GM12878 (cell line): ENCODE measurements around the gene GPR52. TPM values are rescaled to one million over a fixed set of nuclear protein-coding genes. Genes with fewer than 3 reads are reported as not detected.
A peak's percentile ranks its signal among the peaks of the same experiment; 100 is the strongest.

ENCODE experiments used
- ATAC-seq: fragments of 200-7000 bp; cut with Tn5 transposase; 3 replicates; pipeline ENCODE4 v1.9.1; 2020; ENCODE audit warnings: mild to moderate bottlenecking, moderate library complexity
- BruUV-seq: library from RNA; stranded (reverse); fragments of 400-500 nt; replicated peaks from 2 replicates; lab custom pipeline; 2021; lab: Mats Ljungman, UMichigan
- CTCF ChIA-PET: fragments of 300-600 bp; sonication (Branson Sonifier 250); formaldehyde crosslinking; extraction: SDS; loops from one replicate; lab custom pipeline; 2021; ENCODE audit warnings: inconsistent platforms; lab: Yijun Ruan, JAX
- POLR2A ChIA-PET: fragments of 350-600 bp; formaldehyde crosslinking; extraction: SDS; loops from one replicate; lab custom pipeline; 2021; ENCODE audit warnings: inconsistent platforms; lab: Charles Lee
- RAD21 ChIA-PET: fragments of 300-600 bp; sonication (Branson Sonifier 250); formaldehyde crosslinking; loops from one replicate; lab custom pipeline; 2023; ENCODE audit warnings: antibody characterized with exemption; ENCODE audit not compliant: unreplicated experiment; lab: Charles Lee
- SMC1A ChIA-PET: fragments of 300-600 bp; sonication (Branson Sonifier 250); formaldehyde crosslinking; loops from one replicate; lab custom pipeline; 2023; ENCODE audit not compliant: unreplicated experiment, uncharacterized antibody; lab: Charles Lee
- DNase-seq: peaks from one replicate; pipeline ENCODE4 v3.0.0-alpha.2; 2011; ENCODE audit warnings: low read depth, low spot score
- FAIRE-seq: peaks from 3 replicates; lab custom pipeline; 2011; peaks lifted over from hg19 to GRCh38; lab: Jason Lieb, UNC
- H2AFZ ChIP-seq: 2 replicates; pipeline ENCODE4 v1.6.0; 2011; ENCODE audit warnings: low read depth, low read length, control low read depth; ENCODE audit not compliant: control insufficient read depth
- H3K27ac ChIP-seq: 2 replicates; pipeline ENCODE4 v1.5.1; 2011; ENCODE audit warnings: control low read depth; ENCODE audit not compliant: control insufficient read depth, insufficient read depth
- H3K27me3 ChIP-seq, 2 experiments: replicated peaks in 1 of 2; 2 replicates each; pipeline versions ENCODE4 v1.6.0 to v1.6.1; 2011; ENCODE audit warnings: low read length in 1 of 2; ENCODE audit not compliant: control insufficient read depth in 2 of 2, insufficient read depth in 2 of 2
- H3K36me3 ChIP-seq, 2 experiments: 2 replicates each; pipeline ENCODE4 v1.5.1; 2011; ENCODE audit warnings: low read length in 1 of 2; ENCODE audit not compliant: control insufficient read depth in 2 of 2, insufficient read depth in 2 of 2
- H3K4me1 ChIP-seq: 2 replicates; pipeline ENCODE4 v1.6.1; 2011; ENCODE audit warnings: mild to moderate bottlenecking, low read length, moderate library complexity, mixed read lengths; ENCODE audit not compliant: control insufficient read depth, insufficient read depth
- H3K4me2 ChIP-seq: 2 replicates; pipeline ENCODE4 v1.6.0; 2011; ENCODE audit warnings: control low read depth; ENCODE audit not compliant: control insufficient read depth, insufficient read depth
- H3K4me3 ChIP-seq: fragments of 200-600 bp; sonication (generic); 2 replicates; pipeline ENCODE4 v1.5.1; 2016
- H3K79me2 ChIP-seq: 2 replicates; pipeline ENCODE4 v1.6.0; 2011; ENCODE audit warnings: low read length; ENCODE audit not compliant: control insufficient read depth, insufficient read depth
- H3K9ac ChIP-seq: 2 replicates; pipeline ENCODE4 v1.8.0; 2011; ENCODE audit warnings: low read length, control low read depth, mixed read lengths; ENCODE audit not compliant: control insufficient read depth, insufficient read depth
- H3K9me3 ChIP-seq: replicated peaks from 3 replicates; pipeline ENCODE4 v1.5.1; 2011; ENCODE audit warnings: mild to moderate bottlenecking, low read length; ENCODE audit not compliant: control insufficient read depth, insufficient read depth
- H4K20me1 ChIP-seq: 2 replicates; pipeline ENCODE4 v1.6.0; 2011; ENCODE audit not compliant: control insufficient read depth, insufficient read depth
- CEBPB ChIP-seq, 2 experiments: fragments of 150-350 bp in 1 of 2; IDR thresholded peaks; 2 replicates each; pipeline ENCODE4 v1.6.1; 2012 to 2014; ENCODE audit warnings: low read depth in 2 of 2, low read length in 2 of 2, borderline replicate concordance in 1 of 2, inconsistent platforms in 1 of 2
- RAD21 ChIP-seq: IDR thresholded peaks from 2 replicates; pipeline ENCODE4 v1.6.1; 2011; ENCODE audit warnings: mild to moderate bottlenecking, low read depth, low read length, moderate library complexity; ENCODE audit not compliant: insufficient read depth
- WGBS: methylation state at CpG from one replicate; pipeline ENCODE4 v1.1.6; 2016; ENCODE audit warnings: low lambda C conversion rate; ENCODE audit not compliant: insufficient replicate concordance, insufficient coverage; ENCODE audit errors: missing lambda C conversion rate; 5-methylcytosine and 5-hydroxymethylcytosine counted together
- in situ Hi-C: fragments of 300-500 bp; cut with MboI; formaldehyde crosslinking; loops from 9 replicates; pipeline ENCODE4 v1.14.3; 2018; ENCODE audit warnings: mixed read lengths
- intact Hi-C: fragments of 100-400 bp; cut with micrococcal nuclease; formaldehyde crosslinking; loops from one replicate; pipeline ENCODE4 v1.14.2; 2022; ENCODE audit not compliant: unreplicated experiment
- polyA plus RNA-seq, 11 experiments: library from polyadenylated mRNA; depleted of rRNA in 4 of 11; unstranded in 6 of 11; stranded (reverse) in 5 of 11; fragments of >200 nt; fragmentation: Nextera tagmentation in 4 of 11; fragmentation: Illumina TruSeq in 1 of 11; extraction: Ambion mirVana in 4 of 11; extraction: Trizol in 1 of 11; gene quantifications; 1 replicate in 1 of 11; 2 replicates in 10 of 11; pipeline versions ENCODE4 v1.2.1 to v1.2.3, GENCODE V29; 2011 to 2016; ENCODE audit warnings: inconsistent platforms in 2 of 11, missing spikeins in 2 of 11, low read depth in 1 of 11
- total RNA-seq, 4 experiments: library from RNA; depleted of rRNA in 3 of 4; stranded (reverse); fragments of >200 nt in 3 of 4; fragmentation: Illumina TruSeq in 1 of 4; extraction: Trizol in 1 of 4; gene quantifications; 2 replicates each; pipeline versions ENCODE4 v1.2.1 to v1.2.3, GENCODE V29; 2013 to 2021
- TF ChIP-seq, protein P1 (sequence below), 3 experiments: IDR thresholded peaks in 2 of 3; conservative IDR thresholded peaks in 1 of 3; 2 replicates each; pipeline ENCODE4 v1.5.1; 2011; ENCODE audit warnings: low read depth in 3 of 3, low read length in 3 of 3, mild to moderate bottlenecking in 3 of 3, control low read depth in 2 of 3, moderate library complexity in 2 of 3, inconsistent platforms in 1 of 3, mixed read lengths in 1 of 3; ENCODE audit not compliant: control insufficient read depth in 2 of 3, insufficient read depth in 1 of 3; ENCODE audit errors: extremely low read depth in 1 of 3

Gene GPR52
- total and polyA plus RNA-seq, 10 of the 15 experiments (the other 5 are each of a cell fraction or from before 2014, with no cell fraction given), result 0.20 to 16.4 (median 3.2) TPM; not detected in 4

DNA sequence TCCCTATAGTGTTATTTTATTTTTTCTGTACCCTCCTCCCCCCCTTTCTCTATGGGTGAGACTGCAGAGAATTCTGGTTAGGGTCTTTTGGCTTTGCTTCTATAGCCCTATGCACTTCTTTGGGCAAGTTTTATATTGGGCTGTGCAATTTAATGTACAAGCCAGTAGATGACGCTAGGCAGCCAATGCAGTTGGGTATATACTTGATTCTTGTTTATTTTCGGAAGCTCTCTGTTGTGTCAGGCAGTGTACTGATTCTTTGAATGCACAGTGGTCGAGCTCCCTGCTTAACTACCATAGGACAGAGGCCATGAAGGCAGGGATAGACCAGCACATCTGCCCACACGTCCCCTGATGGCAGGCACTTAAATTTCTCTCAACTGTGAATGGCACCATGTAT lies 34.1 kb upstream of the GPR52 start:
- no peaks in the 10 kb centered on the region for H4K20me1 ChIP-seq
- CTCF ChIA-PET, result interaction anchor here (0.6 to 1.6 kb wide), 4 partner anchors 11 to 603 kb away, joined by 3 to 5 read pairs (median 3); no protein-coding TSS in a partner anchor
- in situ Hi-C loops, result no loop called here
- H3K4me2 ChIP-seq, result no peak overlapping the region
- H3K36me3 ChIP-seq, result no peaks in the 10 kb centered on the region
- H3K79me2 ChIP-seq, result no peaks in the 10 kb centered on the region; the same call in 1 of the 2 replicates
- TF ChIP-seq, protein P1, sequence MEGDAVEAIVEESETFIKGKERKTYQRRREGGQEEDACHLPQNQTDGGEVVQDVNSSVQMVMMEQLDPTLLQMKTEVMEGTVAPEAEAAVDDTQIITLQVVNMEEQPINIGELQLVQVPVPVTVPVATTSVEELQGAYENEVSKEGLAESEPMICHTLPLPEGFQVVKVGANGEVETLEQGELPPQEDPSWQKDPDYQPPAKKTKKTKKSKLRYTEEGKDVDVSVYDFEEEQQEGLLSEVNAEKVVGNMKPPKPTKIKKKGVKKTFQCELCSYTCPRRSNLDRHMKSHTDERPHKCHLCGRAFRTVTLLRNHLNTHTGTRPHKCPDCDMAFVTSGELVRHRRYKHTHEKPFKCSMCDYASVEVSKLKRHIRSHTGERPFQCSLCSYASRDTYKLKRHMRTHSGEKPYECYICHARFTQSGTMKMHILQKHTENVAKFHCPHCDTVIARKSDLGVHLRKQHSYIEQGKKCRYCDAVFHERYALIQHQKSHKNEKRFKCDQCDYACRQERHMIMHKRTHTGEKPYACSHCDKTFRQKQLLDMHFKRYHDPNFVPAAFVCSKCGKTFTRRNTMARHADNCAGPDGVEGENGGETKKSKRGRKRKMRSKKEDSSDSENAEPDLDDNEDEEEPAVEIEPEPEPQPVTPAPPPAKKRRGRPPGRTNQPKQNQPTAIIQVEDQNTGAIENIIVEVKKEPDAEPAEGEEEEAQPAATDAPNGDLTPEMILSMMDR (IDR thresholded peaks at IDR 0.05 in 2 of 3, conservative IDR thresholded peaks at IDR 0.05 in 1 of 3; ENCODE audit: control insufficient read depth in 2 of 3, extremely low read depth in 1 of 3, insufficient read depth in 1 of 3, low read depth in 3 of 3, low read length in 3 of 3), result peak in 1 of 3 experiments; percentile 21; a peak in 1 of 6 replicates
- TF ChIP-seq RAD21 (0 out of 2 replicates have a peak, but pooled peaks have one; percentile 13), CEBPB (IDR thresholded peaks at IDR 0.05; ENCODE audit: borderline replicate concordance in 1 of 2, low read depth in 2 of 2, low read length in 2 of 2) (no peak)
- TF ChIP-seq, all 136 proteins: peak for 2
- POLR2A ChIA-PET, result no interaction called here
- Histone ChIP-seq H3K27me3 (no peaks in the 10 kb centered on the region), H3K4me3 (no peak overlapping the region), H3K27ac (no peak overlapping the region), H2AFZ (no peak overlapping the region), H3K9ac (no peak overlapping the region), H3K9me3 (no peaks in the 10 kb centered on the region; the same call in 2 of the 3 replicates), H3K4me1 (no peaks in the 10 kb centered on the region)
- BruUV-seq, result no TSS peak
- RAD21 ChIA-PET, result interaction anchor here (1.2 kb wide), 1 partner anchor 151 kb away, joined by 5 read pairs; no protein-coding TSS in a partner anchor
- FAIRE-seq (no peak), ATAC-seq (peak; percentile 76), DNase-seq (no peak)
- WGBS, result 64% methylated on average over 4 of the region's 4 CpGs
- intact Hi-C loops, result loop anchor here (10.0 kb wide), 1 partner anchor 311 kb away; no protein-coding TSS in a partner anchor
- SMC1A ChIA-PET, result interaction anchor here (1.0 to 1.2 kb wide), 2 partner anchors 9 to 10 kb away, joined by 3 to 4 read pairs; no protein-coding TSS in a partner anchor
